ENCODE measurements around the gene AQP9.

Gene AQP9

GRCh38 chr15:58228718-58229117 is 90.5 kb downstream of the AQP9 start:
- TF ChIP-seq POLR2AphosphoS5 (IDR thresholded peaks at IDR 0.05; ENCODE audit: low read depth) (no peak), SPI1 (IDR thresholded peaks at IDR 0.05; ENCODE audit: borderline replicate concordance, low read depth) (no peak), GABPA (IDR thresholded peaks at IDR 0.05; ENCODE audit: low read depth) (no peak), CTCF (IDR thresholded peaks at IDR 0.05; ENCODE audit: insufficient read depth, low read length) (no peak)
- TF ChIP-seq, protein P1, sequence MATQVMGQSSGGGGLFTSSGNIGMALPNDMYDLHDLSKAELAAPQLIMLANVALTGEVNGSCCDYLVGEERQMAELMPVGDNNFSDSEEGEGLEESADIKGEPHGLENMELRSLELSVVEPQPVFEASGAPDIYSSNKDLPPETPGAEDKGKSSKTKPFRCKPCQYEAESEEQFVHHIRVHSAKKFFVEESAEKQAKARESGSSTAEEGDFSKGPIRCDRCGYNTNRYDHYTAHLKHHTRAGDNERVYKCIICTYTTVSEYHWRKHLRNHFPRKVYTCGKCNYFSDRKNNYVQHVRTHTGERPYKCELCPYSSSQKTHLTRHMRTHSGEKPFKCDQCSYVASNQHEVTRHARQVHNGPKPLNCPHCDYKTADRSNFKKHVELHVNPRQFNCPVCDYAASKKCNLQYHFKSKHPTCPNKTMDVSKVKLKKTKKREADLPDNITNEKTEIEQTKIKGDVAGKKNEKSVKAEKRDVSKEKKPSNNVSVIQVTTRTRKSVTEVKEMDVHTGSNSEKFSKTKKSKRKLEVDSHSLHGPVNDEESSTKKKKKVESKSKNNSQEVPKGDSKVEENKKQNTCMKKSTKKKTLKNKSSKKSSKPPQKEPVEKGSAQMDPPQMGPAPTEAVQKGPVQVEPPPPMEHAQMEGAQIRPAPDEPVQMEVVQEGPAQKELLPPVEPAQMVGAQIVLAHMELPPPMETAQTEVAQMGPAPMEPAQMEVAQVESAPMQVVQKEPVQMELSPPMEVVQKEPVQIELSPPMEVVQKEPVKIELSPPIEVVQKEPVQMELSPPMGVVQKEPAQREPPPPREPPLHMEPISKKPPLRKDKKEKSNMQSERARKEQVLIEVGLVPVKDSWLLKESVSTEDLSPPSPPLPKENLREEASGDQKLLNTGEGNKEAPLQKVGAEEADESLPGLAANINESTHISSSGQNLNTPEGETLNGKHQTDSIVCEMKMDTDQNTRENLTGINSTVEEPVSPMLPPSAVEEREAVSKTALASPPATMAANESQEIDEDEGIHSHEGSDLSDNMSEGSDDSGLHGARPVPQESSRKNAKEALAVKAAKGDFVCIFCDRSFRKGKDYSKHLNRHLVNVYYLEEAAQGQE (IDR thresholded peaks at IDR 0.05; ENCODE audit: insufficient replicate concordance, low read depth): no peak
- DNase-seq (ENCODE audit: low read depth in 1 of 2, low spot score in 1 of 2): no peak
- no peak overlapping the region for H3K27ac ChIP-seq (replicated peaks)
- H3K4me3 ChIP-seq (replicated peaks; ENCODE audit: insufficient read depth, low read length): no peak overlapping the region
- H3K27me3 ChIP-seq (ENCODE audit: insufficient read depth, poor library complexity, severe bottlenecking): no peaks in the 10 kb centered on the region

- no peak overlapping the region for H3K4me3 ChIP-seq (replicated peaks; ENCODE audit: insufficient read depth, low read length)
- DNase-seq (ENCODE audit: low read depth in 1 of 2, low spot score in 1 of 2): no peak
- TF ChIP-seq SPI1 (IDR thresholded peaks at IDR 0.05; ENCODE audit: borderline replicate concordance, low read depth) (no peak), CTCF (IDR thresholded peaks at IDR 0.05; ENCODE audit: insufficient read depth, low read length) (no peak), POLR2AphosphoS5 (IDR thresholded peaks at IDR 0.05; ENCODE audit: low read depth) (no peak), GABPA (IDR thresholded peaks at IDR 0.05; ENCODE audit: low read depth) (no peak)
- TF ChIP-seq, protein P1 (IDR thresholded peaks at IDR 0.05; ENCODE audit: insufficient replicate concordance, low read depth): no peak
- H3K27me3 ChIP-seq (ENCODE audit: insufficient read depth, poor library complexity, severe bottlenecking): no peaks in the 10 kb centered on the region
- H3K27ac ChIP-seq (replicated peaks): no peak overlapping the region
Measured at GRCh38 chr15:58229297-58229768, 91.2 kb downstream of the AQP9 start.

DNA sequence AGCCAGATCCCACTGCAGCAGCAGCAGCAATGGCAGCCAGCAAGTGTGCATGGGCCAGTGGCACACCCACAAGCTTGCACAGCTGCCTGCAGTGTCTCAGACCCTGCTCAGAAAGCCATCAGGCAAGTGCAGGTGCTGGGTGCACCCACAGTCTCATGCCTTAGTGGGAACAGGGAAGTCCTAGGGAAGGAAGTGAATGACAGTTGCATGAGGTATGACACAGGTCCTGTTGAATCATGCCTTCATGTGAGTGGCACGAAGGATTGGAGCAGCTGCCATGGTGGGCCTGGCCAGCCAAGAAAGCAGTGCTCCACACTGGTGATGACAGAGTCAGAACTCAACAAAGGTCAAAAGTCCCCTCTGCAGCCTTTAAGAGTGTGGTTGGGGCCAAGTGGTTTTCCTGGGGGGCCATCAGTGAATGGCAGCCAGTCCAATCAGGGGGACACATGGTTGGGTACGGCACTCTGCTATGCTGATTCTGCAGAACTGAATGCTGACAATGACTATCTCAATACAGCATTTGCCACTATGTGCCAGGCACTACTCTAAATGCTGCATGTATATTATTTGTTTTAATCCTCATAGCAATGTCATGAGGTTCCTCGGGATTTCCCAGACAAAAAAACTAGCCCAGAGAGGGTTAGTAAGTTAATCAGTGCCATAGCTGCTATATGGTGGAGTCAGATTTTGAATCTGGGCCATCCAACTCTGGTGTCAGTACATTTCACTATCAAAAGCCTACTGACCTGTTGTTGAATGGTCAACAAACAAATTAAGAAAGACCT is 94.3 kb downstream of the AQP9 start:
- Histone ChIP-seq H3K4me3 (replicated peaks; ENCODE audit: insufficient read depth, low read length) (no peak overlapping the region), H3K27ac (replicated peaks) (no peak overlapping the region), H3K27me3 (ENCODE audit: insufficient read depth, poor library complexity, severe bottlenecking) (no peaks in the 10 kb centered on the region)
- peak; percentile 22 to 44 for DNase-seq (ENCODE audit: low read depth in 1 of 2, low spot score in 1 of 2)
- TF ChIP-seq, protein P1 (IDR thresholded peaks at IDR 0.05; ENCODE audit: insufficient replicate concordance, low read depth): no peak
- no peak for TF ChIP-seq POLR2AphosphoS5 (IDR thresholded peaks at IDR 0.05; ENCODE audit: low read depth)
- TF ChIP-seq SPI1 (IDR thresholded peaks at IDR 0.05; ENCODE audit: borderline replicate concordance, low read depth): peak; percentile 70; the same call in 1 of the 2 replicates
